Measurements from ENCODE around the gene ERGIC1. TPM values are rescaled to one million over a fixed set of nuclear protein-coding genes. Genes with fewer than 3 reads are reported as not detected.

Gene ERGIC1
- polyA plus RNA-seq, 1 donor from 2014 or later: 59.1 TPM

DNA sequence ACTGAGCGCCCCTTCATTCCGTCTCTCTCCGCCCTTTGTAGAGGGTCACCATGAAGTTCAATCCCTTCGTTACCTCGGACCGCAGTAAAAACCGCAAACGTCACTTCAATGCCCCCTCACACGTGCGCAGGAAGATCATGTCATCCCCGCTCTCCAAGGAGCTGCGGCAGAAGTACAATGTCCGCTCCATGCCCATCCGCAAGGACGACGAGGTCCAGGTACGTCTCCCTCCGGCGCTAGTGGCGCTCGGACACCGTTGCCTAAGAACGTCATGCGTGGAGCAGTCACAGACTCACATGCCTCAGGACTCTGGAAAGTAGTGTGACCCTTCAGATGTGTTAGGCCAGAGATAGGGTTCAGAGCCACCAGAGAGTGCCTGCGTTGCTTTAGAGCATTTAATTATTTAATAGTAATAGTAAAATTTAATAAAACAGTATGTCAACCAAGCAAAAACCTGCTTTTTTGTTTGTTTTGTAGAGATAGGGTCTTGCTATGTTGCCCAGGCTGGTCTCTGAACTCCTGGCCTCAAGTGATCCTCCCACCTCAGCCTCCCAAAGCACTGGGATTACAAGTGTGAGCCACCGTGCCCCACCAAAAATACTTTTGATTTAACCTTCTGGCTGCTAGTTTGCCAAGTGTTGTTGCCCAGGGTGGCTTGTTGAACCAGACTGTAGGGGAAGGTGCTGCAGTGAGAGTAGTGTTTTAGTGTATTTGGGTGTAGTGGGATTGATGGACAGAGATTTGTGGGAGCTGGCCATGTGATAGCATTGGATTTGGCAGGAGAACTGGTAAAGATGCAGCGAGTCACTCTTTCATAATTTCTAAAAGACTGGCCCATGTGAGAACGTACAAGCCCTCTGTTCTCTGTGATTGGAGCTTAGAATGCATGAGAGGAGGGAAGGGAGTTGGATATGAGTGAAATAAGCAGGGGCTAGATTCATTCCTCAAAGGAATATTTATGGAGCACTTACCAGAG lies 126.1 kb downstream of the ERGIC1 start:
- Histone ChIP-seq H3K27ac (ENCODE audit: low read length) (peak overlapping the region; percentile 54), H3K9ac (ENCODE audit: low read length) (peak overlapping the region; percentile 82), H3K79me2 (replicated peaks; ENCODE audit: insufficient read depth, low read length) (peaks cover 12% of the 10 kb centered on the region)

DNA sequence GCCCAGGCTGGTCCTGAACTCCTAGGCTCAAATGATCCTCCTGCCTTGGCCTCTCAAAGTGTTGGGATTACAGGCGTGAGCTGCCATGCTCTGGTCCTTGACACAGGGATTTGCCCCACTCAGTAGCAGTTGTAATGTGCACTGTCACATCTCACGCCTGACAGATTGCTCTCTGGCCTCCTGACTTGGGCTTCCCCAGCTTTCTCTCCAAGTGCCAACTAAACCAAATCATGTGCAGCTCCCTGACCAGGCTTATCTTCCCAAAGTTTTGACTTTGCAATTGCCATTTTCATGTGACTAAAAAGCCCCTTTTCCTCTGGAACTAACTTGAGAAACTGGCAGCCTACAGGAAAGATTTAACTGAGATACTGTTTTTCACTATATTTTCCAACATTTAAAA lies 135.9 kb downstream of the ERGIC1 start:
- no peaks in the 10 kb centered on the region for H4K20me1 ChIP-seq (ENCODE audit: insufficient read depth)
- no peak overlapping the region for H3K9ac ChIP-seq (ENCODE audit: low read length)
- no peaks in the 10 kb centered on the region for H3F3A ChIP-seq (ENCODE audit: insufficient read depth, low read length, poor library complexity, severe bottlenecking)
- H3K9me2 ChIP-seq (ENCODE audit: insufficient read depth, low read length): no peaks in the 10 kb centered on the region
- H3K27ac ChIP-seq (ENCODE audit: low read length): no peak overlapping the region
- H3K79me2 ChIP-seq (replicated peaks; ENCODE audit: insufficient read depth, low read length): no peaks in the 10 kb centered on the region
- no peaks in the 10 kb centered on the region for H3K36me3 ChIP-seq (ENCODE audit: insufficient read depth, low read length)
- no peak overlapping the region for H3K4me2 ChIP-seq (ENCODE audit: low read length)
- no peak overlapping the region for H3K4me3 ChIP-seq (ENCODE audit: low read length)
- no peaks in the 10 kb centered on the region for H3K27me3 ChIP-seq (ENCODE audit: insufficient read depth, low read depth, low read length)
- H2AFZ ChIP-seq (ENCODE audit: low read depth, low read length): no peak overlapping the region
- H3K9me3 ChIP-seq (ENCODE audit: low read length): no peaks in the 10 kb centered on the region
- TF ChIP-seq EP300 (conservative IDR thresholded peaks at IDR 0.05; ENCODE audit: poor library complexity, severe bottlenecking) (no peak), RAD21 (conservative IDR thresholded peaks at IDR 0.05) (no peak), SMC3 (conservative IDR thresholded peaks at IDR 0.05; ENCODE audit: poor library complexity) (no peak), TAF1 (IDR thresholded peaks at IDR 0.05; ENCODE audit: low read depth) (no peak), POLR2AphosphoS5 (IDR thresholded peaks at IDR 0.05) (no peak), MXI1 (conservative IDR thresholded peaks at IDR 0.05; ENCODE audit: poor library complexity, severe bottlenecking) (no peak)
- TF ChIP-seq, protein P1, sequence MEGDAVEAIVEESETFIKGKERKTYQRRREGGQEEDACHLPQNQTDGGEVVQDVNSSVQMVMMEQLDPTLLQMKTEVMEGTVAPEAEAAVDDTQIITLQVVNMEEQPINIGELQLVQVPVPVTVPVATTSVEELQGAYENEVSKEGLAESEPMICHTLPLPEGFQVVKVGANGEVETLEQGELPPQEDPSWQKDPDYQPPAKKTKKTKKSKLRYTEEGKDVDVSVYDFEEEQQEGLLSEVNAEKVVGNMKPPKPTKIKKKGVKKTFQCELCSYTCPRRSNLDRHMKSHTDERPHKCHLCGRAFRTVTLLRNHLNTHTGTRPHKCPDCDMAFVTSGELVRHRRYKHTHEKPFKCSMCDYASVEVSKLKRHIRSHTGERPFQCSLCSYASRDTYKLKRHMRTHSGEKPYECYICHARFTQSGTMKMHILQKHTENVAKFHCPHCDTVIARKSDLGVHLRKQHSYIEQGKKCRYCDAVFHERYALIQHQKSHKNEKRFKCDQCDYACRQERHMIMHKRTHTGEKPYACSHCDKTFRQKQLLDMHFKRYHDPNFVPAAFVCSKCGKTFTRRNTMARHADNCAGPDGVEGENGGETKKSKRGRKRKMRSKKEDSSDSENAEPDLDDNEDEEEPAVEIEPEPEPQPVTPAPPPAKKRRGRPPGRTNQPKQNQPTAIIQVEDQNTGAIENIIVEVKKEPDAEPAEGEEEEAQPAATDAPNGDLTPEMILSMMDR (IDR thresholded peaks at IDR 0.05; ENCODE audit: poor library complexity, severe bottlenecking): no peak
- TF ChIP-seq, protein P2, sequence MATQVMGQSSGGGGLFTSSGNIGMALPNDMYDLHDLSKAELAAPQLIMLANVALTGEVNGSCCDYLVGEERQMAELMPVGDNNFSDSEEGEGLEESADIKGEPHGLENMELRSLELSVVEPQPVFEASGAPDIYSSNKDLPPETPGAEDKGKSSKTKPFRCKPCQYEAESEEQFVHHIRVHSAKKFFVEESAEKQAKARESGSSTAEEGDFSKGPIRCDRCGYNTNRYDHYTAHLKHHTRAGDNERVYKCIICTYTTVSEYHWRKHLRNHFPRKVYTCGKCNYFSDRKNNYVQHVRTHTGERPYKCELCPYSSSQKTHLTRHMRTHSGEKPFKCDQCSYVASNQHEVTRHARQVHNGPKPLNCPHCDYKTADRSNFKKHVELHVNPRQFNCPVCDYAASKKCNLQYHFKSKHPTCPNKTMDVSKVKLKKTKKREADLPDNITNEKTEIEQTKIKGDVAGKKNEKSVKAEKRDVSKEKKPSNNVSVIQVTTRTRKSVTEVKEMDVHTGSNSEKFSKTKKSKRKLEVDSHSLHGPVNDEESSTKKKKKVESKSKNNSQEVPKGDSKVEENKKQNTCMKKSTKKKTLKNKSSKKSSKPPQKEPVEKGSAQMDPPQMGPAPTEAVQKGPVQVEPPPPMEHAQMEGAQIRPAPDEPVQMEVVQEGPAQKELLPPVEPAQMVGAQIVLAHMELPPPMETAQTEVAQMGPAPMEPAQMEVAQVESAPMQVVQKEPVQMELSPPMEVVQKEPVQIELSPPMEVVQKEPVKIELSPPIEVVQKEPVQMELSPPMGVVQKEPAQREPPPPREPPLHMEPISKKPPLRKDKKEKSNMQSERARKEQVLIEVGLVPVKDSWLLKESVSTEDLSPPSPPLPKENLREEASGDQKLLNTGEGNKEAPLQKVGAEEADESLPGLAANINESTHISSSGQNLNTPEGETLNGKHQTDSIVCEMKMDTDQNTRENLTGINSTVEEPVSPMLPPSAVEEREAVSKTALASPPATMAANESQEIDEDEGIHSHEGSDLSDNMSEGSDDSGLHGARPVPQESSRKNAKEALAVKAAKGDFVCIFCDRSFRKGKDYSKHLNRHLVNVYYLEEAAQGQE (IDR thresholded peaks at IDR 0.05; ENCODE audit: borderline replicate concordance): no peak

More for the DNA sequence above, 126.1 kb downstream of the ERGIC1 start:
- Histone ChIP-seq H4K20me1 (ENCODE audit: insufficient read depth) (no peaks in the 10 kb centered on the region), H3F3A (ENCODE audit: insufficient read depth, low read length, poor library complexity, severe bottlenecking) (no peaks in the 10 kb centered on the region), H3K9me2 (ENCODE audit: insufficient read depth, low read length) (no peaks in the 10 kb centered on the region), H3K4me3 (ENCODE audit: low read length) (peak overlapping the region; percentile 81), H3K27me3 (ENCODE audit: insufficient read depth, low read depth, low read length) (no peaks in the 10 kb centered on the region), H3K4me2 (ENCODE audit: low read length) (peak overlapping the region; percentile 73), H3K9me3 (ENCODE audit: low read length) (no peaks in the 10 kb centered on the region), H3K36me3 (ENCODE audit: insufficient read depth, low read length) (no peaks in the 10 kb centered on the region), H2AFZ (ENCODE audit: low read depth, low read length) (peak overlapping the region; percentile 30)
- TF ChIP-seq MXI1 (conservative IDR thresholded peaks at IDR 0.05; ENCODE audit: poor library complexity, severe bottlenecking) (no peak), TAF1 (IDR thresholded peaks at IDR 0.05; ENCODE audit: low read depth) (no peak), POLR2AphosphoS5 (IDR thresholded peaks at IDR 0.05) (no peak), EP300 (conservative IDR thresholded peaks at IDR 0.05; ENCODE audit: poor library complexity, severe bottlenecking) (no peak), EZH2 (IDR thresholded peaks at IDR 0.05; ENCODE audit: borderline replicate concordance, insufficient read depth, low read length, poor library complexity, severe bottlenecking) (no peak), SMC3 (conservative IDR thresholded peaks at IDR 0.05; ENCODE audit: poor library complexity) (no peak), RAD21 (conservative IDR thresholded peaks at IDR 0.05) (no peak)
- TF ChIP-seq, protein P1 (IDR thresholded peaks at IDR 0.05; ENCODE audit: poor library complexity, severe bottlenecking): no peak
- TF ChIP-seq, protein P2 (IDR thresholded peaks at IDR 0.05; ENCODE audit: borderline replicate concordance): no peak
